Neural cell (in vitro differentiated cells): Measurements from ENCODE around the gene NCKAP1. TPM values are rescaled to one million over a fixed set of nuclear protein-coding genes. Genes with fewer than 3 reads are reported as not detected.

Experiments used
- H2AFZ ChIP-seq: fragments of 200-600, 300-800 bp; sonication (generic), shearing (Covaris generic); 2 replicates; pipeline ENCODE4 v1.6.0; 2014; ENCODE audit warnings: low read depth, mild to moderate bottlenecking, antibody characterized with exemption, low read length, moderate library complexity
- H3F3A ChIP-seq: fragments of 200-600 bp; shearing (Covaris generic); 2 replicates; pipeline ENCODE4 v1.6.1; 2016; ENCODE audit warnings: mild to moderate bottlenecking, moderate library complexity, mixed read lengths, antibody characterized with exemption, low read length; ENCODE audit not compliant: insufficient read depth, poor library complexity, severe bottlenecking
- H3K27ac ChIP-seq: fragments of 200-600, 300-800 bp; sonication (generic), shearing (Covaris generic); 2 replicates; pipeline ENCODE4 v1.5.1; 2014; ENCODE audit warnings: mild to moderate bottlenecking, low read length, moderate library complexity
- H3K27me3 ChIP-seq: fragments of 300-800, 200-600 bp; sonication (generic), shearing (Covaris generic); 2 replicates; pipeline ENCODE4 v1.6.0; 2014; ENCODE audit warnings: mild to moderate bottlenecking, low read depth, low read length, moderate library complexity; ENCODE audit not compliant: insufficient read depth
- H3K36me3 ChIP-seq: fragments of 300-800, 200-600 bp; sonication (generic), shearing (Covaris generic); 2 replicates; pipeline ENCODE4 v1.5.1; 2014; ENCODE audit warnings: mild to moderate bottlenecking, antibody characterized with exemption, low read length, moderate library complexity; ENCODE audit not compliant: insufficient read depth
- H3K4me2 ChIP-seq: fragments of 300-800, 200-600 bp; sonication (generic), shearing (Covaris generic); 2 replicates; pipeline ENCODE4 v1.6.0; 2014; ENCODE audit warnings: mild to moderate bottlenecking, low read length
- H3K4me3 ChIP-seq: fragments of 300-800, 200-600 bp; sonication (generic), shearing (Covaris generic); 2 replicates; pipeline ENCODE4 v1.5.1; 2014; ENCODE audit warnings: mild to moderate bottlenecking, low read length, moderate library complexity
- H3K79me2 ChIP-seq: fragments of 200-600 bp; shearing (Covaris generic); replicated peaks from 2 replicates; pipeline ENCODE4 v1.6.0; 2014; ENCODE audit warnings: mild to moderate bottlenecking, low read length, moderate library complexity; ENCODE audit not compliant: insufficient read depth
- H3K9ac ChIP-seq: fragments of 300-800, 200-600 bp; sonication (generic), shearing (Covaris generic); 2 replicates; pipeline ENCODE4 v1.6.1; 2016; ENCODE audit warnings: mild to moderate bottlenecking, low read length, mixed read lengths
- H3K9me2 ChIP-seq: fragments of 200-600 bp; shearing (Covaris generic); 2 replicates; pipeline ENCODE4 v1.6.1; 2016; ENCODE audit warnings: mild to moderate bottlenecking, low read length, mixed read lengths; ENCODE audit not compliant: insufficient read depth
- H3K9me3 ChIP-seq: fragments of 200-600, 300-800 bp; sonication (generic), shearing (Covaris generic); 2 replicates; pipeline ENCODE4 v1.6.1; 2016; ENCODE audit warnings: mild to moderate bottlenecking, mixed run types, low read length, moderate library complexity, mixed read lengths
- H4K20me1 ChIP-seq: fragments of 200-600 bp; shearing (Covaris generic); 2 replicates; pipeline ENCODE4 v1.6.1; 2016; ENCODE audit warnings: mild to moderate bottlenecking, mixed run types; ENCODE audit not compliant: insufficient read depth
- EP300 ChIP-seq: fragments of 450-650 bp; conservative IDR thresholded peaks from 2 replicates; pipeline ENCODE4 v1.6.1; 2014; ENCODE audit warnings: antibody characterized with exemption, mild to moderate bottlenecking, moderate library complexity; ENCODE audit not compliant: poor library complexity, severe bottlenecking
- MXI1 ChIP-seq: fragments of 450-650 bp; conservative IDR thresholded peaks from 2 replicates; pipeline ENCODE4 v1.6.1; 2014; ENCODE audit warnings: antibody characterized with exemption, mild to moderate bottlenecking; ENCODE audit not compliant: poor library complexity, severe bottlenecking
- POLR2AphosphoS5 ChIP-seq: IDR thresholded peaks from 2 replicates; pipeline ENCODE4 v1.6.1; 2012
- REST ChIP-seq: IDR thresholded peaks from 2 replicates; pipeline ENCODE4 v1.6.1; 2012; ENCODE audit warnings: borderline replicate concordance
- SMC3 ChIP-seq: fragments of 450-650 bp; conservative IDR thresholded peaks from 2 replicates; pipeline ENCODE4 v1.6.1; 2014; ENCODE audit warnings: antibody characterized with exemption, mild to moderate bottlenecking, moderate library complexity; ENCODE audit not compliant: poor library complexity
- TAF1 ChIP-seq: IDR thresholded peaks from 2 replicates; pipeline ENCODE4 v1.6.1; 2012; ENCODE audit warnings: low read depth
- polyA plus RNA-seq: library from polyadenylated mRNA; depleted of rRNA; stranded (reverse); fragments of >200 nt; gene quantifications from 2 replicates; pipeline ENCODE4 v1.2.3, GENCODE V29; 2014
- TF ChIP-seq, protein P1 (sequence below): fragments of 450-650 bp; IDR thresholded peaks from 2 replicates; pipeline ENCODE4 v1.5.1; 2014; ENCODE audit warnings: antibody characterized with exemption, mild to moderate bottlenecking, moderate library complexity; ENCODE audit not compliant: poor library complexity, severe bottlenecking

Gene NCKAP1
- polyA plus RNA-seq, 1 donor from 2014 or later: 124 TPM

DNA sequence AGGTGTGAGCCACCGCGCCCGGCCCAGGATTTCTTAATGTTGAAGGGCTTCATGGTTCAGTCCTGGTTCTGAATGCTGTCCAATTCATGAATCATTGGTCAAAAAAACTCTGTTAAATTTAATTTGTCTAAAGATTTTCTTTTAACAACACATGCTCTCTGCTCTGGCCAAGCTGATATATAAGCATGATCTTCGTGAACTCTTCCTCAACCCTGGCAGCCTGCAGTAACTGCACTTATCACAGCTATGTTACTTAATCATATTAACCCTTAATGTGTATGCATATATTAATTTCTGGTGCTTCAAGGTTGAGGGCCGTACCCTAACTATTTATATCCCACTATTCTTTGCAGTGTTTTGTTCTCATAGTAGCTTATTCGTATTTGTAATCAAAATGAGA is 142.5 kb downstream of the NCKAP1 start:
- Histone ChIP-seq H3K27me3 (no peaks in the 10 kb centered on the region), H3K4me2 (no peak overlapping the region), H2AFZ (no peak overlapping the region), H3K79me2 (no peaks in the 10 kb centered on the region), H3K9me2 (no peaks in the 10 kb centered on the region), H3K36me3 (no peaks in the 10 kb centered on the region), H3K4me3 (no peak overlapping the region), H3K27ac (no peak overlapping the region), H3F3A (no peaks in the 10 kb centered on the region), H3K9me3 (no peaks in the 10 kb centered on the region), H3K9ac (no peak overlapping the region), H4K20me1 (no peaks in the 10 kb centered on the region)
- TF ChIP-seq TAF1: no peak
- TF ChIP-seq, protein P1, sequence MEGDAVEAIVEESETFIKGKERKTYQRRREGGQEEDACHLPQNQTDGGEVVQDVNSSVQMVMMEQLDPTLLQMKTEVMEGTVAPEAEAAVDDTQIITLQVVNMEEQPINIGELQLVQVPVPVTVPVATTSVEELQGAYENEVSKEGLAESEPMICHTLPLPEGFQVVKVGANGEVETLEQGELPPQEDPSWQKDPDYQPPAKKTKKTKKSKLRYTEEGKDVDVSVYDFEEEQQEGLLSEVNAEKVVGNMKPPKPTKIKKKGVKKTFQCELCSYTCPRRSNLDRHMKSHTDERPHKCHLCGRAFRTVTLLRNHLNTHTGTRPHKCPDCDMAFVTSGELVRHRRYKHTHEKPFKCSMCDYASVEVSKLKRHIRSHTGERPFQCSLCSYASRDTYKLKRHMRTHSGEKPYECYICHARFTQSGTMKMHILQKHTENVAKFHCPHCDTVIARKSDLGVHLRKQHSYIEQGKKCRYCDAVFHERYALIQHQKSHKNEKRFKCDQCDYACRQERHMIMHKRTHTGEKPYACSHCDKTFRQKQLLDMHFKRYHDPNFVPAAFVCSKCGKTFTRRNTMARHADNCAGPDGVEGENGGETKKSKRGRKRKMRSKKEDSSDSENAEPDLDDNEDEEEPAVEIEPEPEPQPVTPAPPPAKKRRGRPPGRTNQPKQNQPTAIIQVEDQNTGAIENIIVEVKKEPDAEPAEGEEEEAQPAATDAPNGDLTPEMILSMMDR: no peak
- no peak for TF ChIP-seq EP300
- no peak for TF ChIP-seq MXI1

GRCh38 chr2:182895169-182895568 is 143.1 kb downstream of the NCKAP1 start:
- H3K79me2 ChIP-seq: no peaks in the 10 kb centered on the region
- H3F3A ChIP-seq: no peaks in the 10 kb centered on the region
- H2AFZ ChIP-seq: no peak overlapping the region
- no peaks in the 10 kb centered on the region for H3K27me3 ChIP-seq
- no peak overlapping the region for H3K4me2 ChIP-seq
- no peaks in the 10 kb centered on the region for H3K9me3 ChIP-seq
- no peaks in the 10 kb centered on the region for H3K9me2 ChIP-seq
- no peak overlapping the region for H3K9ac ChIP-seq
- no peak overlapping the region for H3K4me3 ChIP-seq
- H3K36me3 ChIP-seq: no peaks in the 10 kb centered on the region
- H3K27ac ChIP-seq: no peak overlapping the region
- H4K20me1 ChIP-seq: no peaks in the 10 kb centered on the region
- no peak for TF ChIP-seq POLR2AphosphoS5
- no peak for TF ChIP-seq REST
- no peak for TF ChIP-seq SMC3
- no peak for TF ChIP-seq EP300
- TF ChIP-seq, protein P1: no peak
